GF-D8 (cell line): ENCODE measurements around the gene COL23A1.
"Not testable (repeated sequence)": the region's sequence is repeated elsewhere in the genome, so short reads cannot be mapped to it uniquely, and the experiment has no call there.

Experiments
- DNase-seq: peaks from one replicate; lab custom pipeline; 2025; lab: John Stamatoyannopoulos, UW

COL23A1 gene

GRCh38 chr5:178322736-178323540 lies 267.3 kb downstream of the COL23A1 start:
- DNase-seq, result no peak

- DNase-seq, result no peak
These were observed 269.8 kb downstream of the COL23A1 start for GRCh38 chr5:178320281-178320855.

- no peak for DNase-seq
These were observed 270.6 kb downstream of the COL23A1 start for GRCh38 chr5:178319541-178320041.

- DNase-seq, result no peak
These were observed 271.3 kb downstream of the COL23A1 start for GRCh38 chr5:178318893-178319292.

- no peak for DNase-seq
These were observed 271.8 kb downstream of the COL23A1 start for GRCh38 chr5:178318382-178318781.

GRCh38 chr5:178317727-178318126 lies 272.5 kb downstream of the COL23A1 start:
- not testable (repeated sequence) for DNase-seq

GRCh38 chr5:178314961-178315820 lies 275.0 kb downstream of the COL23A1 start:
- no peak for DNase-seq

GRCh38 chr5:178314061-178314660 lies 276.0 kb downstream of the COL23A1 start:
- no peak for DNase-seq

GRCh38 chr5:178313316-178313715 lies 276.9 kb downstream of the COL23A1 start:
- DNase-seq, result no peak

- DNase-seq, result no peak
These were observed 277.3 kb downstream of the COL23A1 start for GRCh38 chr5:178312880-178313282.

- no peak for DNase-seq
These were observed 279.9 kb downstream of the COL23A1 start for GRCh38 chr5:178310130-178310865.

- DNase-seq, result no peak
These were observed 280.8 kb downstream of the COL23A1 start for GRCh38 chr5:178309271-178310013.

GRCh38 chr5:178308541-178309092 lies 281.6 kb downstream of the COL23A1 start:
- DNase-seq, result no peak

GRCh38 chr5:178307267-178308045 lies 282.7 kb downstream of the COL23A1 start:
- DNase-seq, result no peak

- DNase-seq, result no peak
These were observed 283.6 kb downstream of the COL23A1 start for GRCh38 chr5:178306430-178307225.

GRCh38 chr5:178305801-178306200 lies 284.4 kb downstream of the COL23A1 start:
- DNase-seq, result no peak

- DNase-seq, result no peak
These were observed 285.2 kb downstream of the COL23A1 start for GRCh38 chr5:178304761-178305645.

- DNase-seq, result no peak
These were observed 286.2 kb downstream of the COL23A1 start for GRCh38 chr5:178304016-178304415.
